Prostate gland (tissue), 2 donors: Measurements from ENCODE around the gene ELN. TPM values are rescaled to one million over a fixed set of nuclear protein-coding genes. Genes with fewer than 3 reads are reported as not detected.

Experiments
- DNase-seq: peaks from one replicate; pipeline ENCODE4 v3.0.0-alpha.2; 2019; ENCODE audit warnings: low spot score
- H3K27ac ChIP-seq, 2 donors: fragments of 200-600 bp; sonication (generic); 2 replicates each; pipeline ENCODE4 v1.5.1; 2017 to 2019
- H3K27me3 ChIP-seq: fragments of 200-600 bp; sonication (generic); replicated peaks from 2 replicates; pipeline ENCODE4 v1.5.1; 2019; ENCODE audit not compliant: insufficient read depth
- H3K36me3 ChIP-seq, 2 donors: fragments of 200-600 bp; sonication (generic); 1 replicate in 1 of 2; 2 replicates in 1 of 2; pipeline versions ENCODE4 v1.5.1 to v1.8.1; 2017 to 2019
- H3K4me1 ChIP-seq: fragments of 200-600 bp; sonication (generic); replicated peaks from 2 replicates; pipeline ENCODE4 v1.5.1; 2019
- H3K4me3 ChIP-seq, 2 donors: fragments of 200-600 bp; sonication (generic); 2 replicates each; pipeline ENCODE4 v1.5.1; 2017 to 2019
- H3K9me3 ChIP-seq: fragments of 200-600 bp; sonication (generic); 2 replicates; pipeline ENCODE4 v1.5.1; 2017
- CTCF ChIP-seq, 4 experiments: fragments of 200-600 bp in 2 of 4; fragments of 450-650 bp in 2 of 4; sonication (generic) in 2 of 4; IDR thresholded peaks; 1 replicate in 3 of 4; 2 replicates in 1 of 4; pipeline ENCODE4 v1.5.1; 2016 to 2019; ENCODE audit warnings: antibody characterized with exemption in 4 of 4, mild to moderate bottlenecking in 2 of 4, moderate library complexity in 2 of 4
- POLR2A ChIP-seq: fragments of 450-650 bp; IDR thresholded peaks from one replicate; pipeline ENCODE4 v1.6.1; 2016; ENCODE audit warnings: antibody characterized with exemption, mild to moderate bottlenecking
- POLR2AphosphoS5 ChIP-seq: sonication (generic); formaldehyde crosslinking; IDR thresholded peaks from one replicate; pipeline ENCODE4 v1.6.1; 2017; ENCODE audit warnings: antibody characterized with exemption
- WGBS: methylation state at CpG from one replicate; pipeline ENCODE4 v1.1.5; 2018; 5-methylcytosine and 5-hydroxymethylcytosine counted together
- intact Hi-C: fragments of 100-400 bp; cut with DNase I; formaldehyde crosslinking; loops from one replicate; pipeline ENCODE4 v1.14.2; 2022
- total RNA-seq, 2 donors: library from RNA; depleted of rRNA; stranded (reverse); fragments of >200 nt; gene quantifications; one replicate each; pipeline ENCODE4 v1.1.0, GENCODE V29; 2016

ELN gene
- total RNA-seq, 2 donors from 2014 or later: 34.7 to 93.4 TPM

GRCh38 chr7:74000489-74001149 lies 27.4 kb upstream of the ELN start:
- Histone ChIP-seq H3K36me3 (no peaks in the 10 kb centered on the region), H3K9me3 (no peaks in the 10 kb centered on the region), H3K4me1 (no peaks in the 10 kb centered on the region), H3K4me3 (no peak overlapping the region), H3K27ac (peak overlapping the region in 1 of 2 donors; percentile 62), H3K27me3 (no peaks in the 10 kb centered on the region)
- TF ChIP-seq CTCF (IDR thresholded peaks at IDR 0.05) (no peak), POLR2AphosphoS5 (no peak), POLR2A (no peak)
- WGBS: 82% methylated on average over 17 of the region's 17 CpGs
- DNase-seq: no peak
- intact Hi-C loops: no loop called here

- no peak for DNase-seq
- Histone ChIP-seq H3K9me3 (no peaks in the 10 kb centered on the region), H3K27ac (no peak overlapping the region), H3K36me3 (no peaks in the 10 kb centered on the region), H3K4me3 (no peak overlapping the region), H3K4me1 (no peaks in the 10 kb centered on the region), H3K27me3 (no peaks in the 10 kb centered on the region)
- WGBS: 61% methylated on average over 4 of the region's 4 CpGs
- intact Hi-C loops: no loop called here
- TF ChIP-seq POLR2A (no peak), CTCF (IDR thresholded peaks at IDR 0.05) (no peak), POLR2AphosphoS5 (no peak)
These were observed 26.9 kb upstream of the ELN start for GRCh38 chr7:74001150-74001494.

GRCh38 chr7:74002474-74003017 lies 25.4 kb upstream of the ELN start:
- H3K36me3 ChIP-seq: no peaks in the 10 kb centered on the region
- TF ChIP-seq POLR2A (no peak), POLR2AphosphoS5 (no peak), CTCF (IDR thresholded peaks at IDR 0.05) (no peak)
- H3K9me3 ChIP-seq: no peaks in the 10 kb centered on the region
- no peak overlapping the region for H3K4me3 ChIP-seq
- H3K4me1 ChIP-seq: no peaks in the 10 kb centered on the region
- H3K27ac ChIP-seq: no peak overlapping the region
- no peaks in the 10 kb centered on the region for H3K27me3 ChIP-seq
- WGBS: 67% methylated on average over 16 of the region's 16 CpGs
- DNase-seq: no peak
- intact Hi-C loops: no loop called here

GRCh38 chr7:74003621-74004020 lies 24.4 kb upstream of the ELN start:
- Histone ChIP-seq H3K27me3 (no peaks in the 10 kb centered on the region), H3K4me3 (no peak overlapping the region), H3K9me3 (no peaks in the 10 kb centered on the region), H3K4me1 (no peaks in the 10 kb centered on the region), H3K36me3 (no peaks in the 10 kb centered on the region), H3K27ac (no peak overlapping the region)
- DNase-seq: no peak
- intact Hi-C loops: no loop called here
- TF ChIP-seq CTCF (IDR thresholded peaks at IDR 0.05) (no peak), POLR2AphosphoS5 (no peak), POLR2A (no peak)
- 85% methylated on average over 6 of the region's 8 CpGs for WGBS

GRCh38 chr7:74006032-74006431 lies 21.9 kb upstream of the ELN start:
- 66% methylated on average over 5 of the region's 5 CpGs for WGBS
- H3K4me3 ChIP-seq: no peak overlapping the region
- H3K9me3 ChIP-seq: no peaks in the 10 kb centered on the region
- H3K4me1 ChIP-seq: no peaks in the 10 kb centered on the region
- DNase-seq: no peak
- no peaks in the 10 kb centered on the region for H3K36me3 ChIP-seq
- intact Hi-C loops: no loop called here
- TF ChIP-seq POLR2A (no peak), CTCF (IDR thresholded peaks at IDR 0.05) (no peak), POLR2AphosphoS5 (no peak)
- H3K27ac ChIP-seq: no peak overlapping the region
- no peaks in the 10 kb centered on the region for H3K27me3 ChIP-seq
